Anterior cingulate cortex (tissue), 58 donors: ENCODE results near the gene FAM8A1.

Source experiments
- DNase-seq, 58 donors: peaks; one replicate each; lab custom pipeline; 2025; lab: John Stamatoyannopoulos, UW

Gene FAM8A1

GRCh38 chr6:17653198-17653882 lies 53.2 kb downstream of the FAM8A1 start:
- no peak for DNase-seq

- DNase-seq: no peak
Measured at GRCh38 chr6:17656092-17656491, 56.0 kb downstream of the FAM8A1 start.

- DNase-seq: no peak
Measured at GRCh38 chr6:17656644-17657043, 56.5 kb downstream of the FAM8A1 start.
